OCI-LY1 (cell line): ENCODE data around the gene SWAP70.
A peak's percentile ranks its signal among the peaks of the same experiment; 100 is the strongest.

Experiments used
- H2AFZ ChIP-seq: fragments of 200-600 bp; sonication (generic), shearing (Covaris generic); 2 replicates; pipeline ENCODE4 v1.6.0; 2014; ENCODE audit warnings: antibody characterized with exemption, mild to moderate bottlenecking, low read length
- H3F3A ChIP-seq: fragments of 200-600 bp; sonication (generic), shearing (Covaris generic); 2 replicates; pipeline ENCODE4 v1.6.0; 2014; ENCODE audit warnings: mild to moderate bottlenecking, antibody characterized with exemption, low read length, moderate library complexity; ENCODE audit not compliant: insufficient read depth
- H3K27ac ChIP-seq: fragments of 200-600 bp; sonication (generic); 2 replicates; pipeline ENCODE4 v1.5.1; 2014; ENCODE audit warnings: low read length, mixed run types, mild to moderate bottlenecking, low read depth; ENCODE audit not compliant: poor library complexity, severe bottlenecking
- H3K27me3 ChIP-seq: fragments of 200-600 bp; sonication (generic); 2 replicates; pipeline ENCODE4 v1.6.0; 2014; ENCODE audit warnings: antibody characterized with exemption, mild to moderate bottlenecking, low read length, moderate library complexity; ENCODE audit not compliant: insufficient read depth
- H3K36me3 ChIP-seq: fragments of 200-600 bp; sonication (generic); 2 replicates; pipeline ENCODE4 v1.6.1; 2014; ENCODE audit warnings: mild to moderate bottlenecking, antibody characterized with exemption, low read length, moderate library complexity, mixed read lengths; ENCODE audit not compliant: insufficient read depth
- H3K4me1 ChIP-seq: fragments of 200-600 bp; sonication (generic); 2 replicates; pipeline ENCODE4 v1.5.1; 2014; ENCODE audit warnings: mild to moderate bottlenecking, low read length, moderate library complexity; ENCODE audit not compliant: insufficient read depth, severe bottlenecking
- H3K4me2 ChIP-seq: fragments of 200-600 bp; sonication (generic), shearing (Covaris generic); 2 replicates; pipeline ENCODE4 v1.6.1; 2014; ENCODE audit warnings: low read length
- H3K4me3 ChIP-seq: fragments of 200-600 bp; sonication (generic); 2 replicates; pipeline ENCODE4 v1.5.1; 2014; ENCODE audit warnings: low read length, low read depth, mild to moderate bottlenecking, mixed read lengths; ENCODE audit not compliant: poor library complexity, severe bottlenecking
- H3K79me2 ChIP-seq: fragments of 200-600 bp; shearing (Covaris generic); 2 replicates; pipeline ENCODE4 v1.6.1; 2016; ENCODE audit warnings: mixed run types, low read length, mixed read lengths; ENCODE audit not compliant: insufficient read depth
- H3K9ac ChIP-seq: fragments of 200-600 bp; sonication (generic), shearing (Covaris generic); 2 replicates; pipeline ENCODE4 v1.6.1; 2014; ENCODE audit warnings: mild to moderate bottlenecking, low read length, mixed read lengths
- H3K9me2 ChIP-seq: fragments of 200-600 bp; sonication (generic), shearing (Covaris generic); 2 replicates; pipeline ENCODE4 v1.6.1; 2014; ENCODE audit warnings: low read depth, mild to moderate bottlenecking, low read length, mixed read lengths
- H3K9me3 ChIP-seq: fragments of 200-600 bp; shearing (Covaris generic); 2 replicates; pipeline ENCODE4 v1.6.1; 2014; ENCODE audit warnings: low read length, mixed read lengths
- H4K20me1 ChIP-seq: fragments of 200-600 bp; sonication (generic), shearing (Covaris generic); 2 replicates; pipeline ENCODE4 v1.6.0; 2016; ENCODE audit warnings: mild to moderate bottlenecking, low read length; ENCODE audit not compliant: insufficient read depth
- CTCF ChIP-seq: fragments of 200-600 bp; sonication (generic), shearing (Covaris generic); IDR thresholded peaks from 2 replicates; pipeline ENCODE4 v1.5.1; 2017; ENCODE audit warnings: mild to moderate bottlenecking, antibody characterized with exemption, low read length, moderate library complexity, mixed read lengths
- EZH2 ChIP-seq: fragments of 200-600 bp; sonication (generic), shearing (Covaris generic); IDR thresholded peaks from 2 replicates; pipeline ENCODE4 v1.8.0; 2017; ENCODE audit warnings: borderline replicate concordance, mixed run types, mild to moderate bottlenecking, antibody characterized with exemption, low read length, moderate library complexity, mixed read lengths

The SWAP70 gene

GRCh38 chr11:9753021-9753420 is 89.1 kb downstream of the SWAP70 start:
- TF ChIP-seq CTCF = no peak
- TF ChIP-seq EZH2 = no peak
- Histone ChIP-seq H3K4me3 (no peak overlapping the region), H3K79me2 (no peaks in the 10 kb centered on the region), H3K9me2 (no peaks in the 10 kb centered on the region), H2AFZ (no peak overlapping the region), H3K4me2 (peak overlapping the region; percentile 4; the same call in 1 of the 2 replicates), H3K27ac (peak overlapping the region; percentile 90), H3K4me1 (peaks cover 87% of the 10 kb centered on the region), H3K9ac (peak overlapping the region; percentile 23; the same call in 1 of the 2 replicates), H3K36me3 (peaks cover 41% of the 10 kb centered on the region), H4K20me1 (no peaks in the 10 kb centered on the region), H3K27me3 (no peaks in the 10 kb centered on the region), H3K9me3 (no peaks in the 10 kb centered on the region), H3F3A (peaks cover 18% of the 10 kb centered on the region)

GRCh38 chr11:9754010-9754471 is 90.2 kb downstream of the SWAP70 start:
- TF ChIP-seq CTCF (no peak), EZH2 (no peak)
- peak overlapping the region; percentile 25; the same call in 1 of the 2 replicates for H3K4me2 ChIP-seq
- H3K27ac ChIP-seq = peak overlapping the region; percentile 90
- H3K9ac ChIP-seq = peak overlapping the region; percentile 37; the same call in 1 of the 2 replicates
- no peaks in the 10 kb centered on the region for H3K79me2 ChIP-seq
- H4K20me1 ChIP-seq = no peaks in the 10 kb centered on the region
- no peaks in the 10 kb centered on the region for H3K9me2 ChIP-seq
- H2AFZ ChIP-seq = no peak overlapping the region
- H3K4me1 ChIP-seq = peaks cover 87% of the 10 kb centered on the region
- H3K36me3 ChIP-seq = peaks cover 32% of the 10 kb centered on the region
- no peaks in the 10 kb centered on the region for H3K27me3 ChIP-seq
- peaks cover 18% of the 10 kb centered on the region for H3F3A ChIP-seq
- no peak overlapping the region for H3K4me3 ChIP-seq
- no peaks in the 10 kb centered on the region for H3K9me3 ChIP-seq

- no peaks in the 10 kb centered on the region for H3K9me3 ChIP-seq
- TF ChIP-seq EZH2 = no peak
- TF ChIP-seq CTCF = no peak
- H2AFZ ChIP-seq = no peak overlapping the region
- peak overlapping the region; percentile 90 for H3K27ac ChIP-seq
- no peaks in the 10 kb centered on the region for H3K9me2 ChIP-seq
- peak overlapping the region; percentile 25; the same call in 1 of the 2 replicates for H3K9ac ChIP-seq
- peaks cover 19% of the 10 kb centered on the region for H3K36me3 ChIP-seq
- peaks cover 18% of the 10 kb centered on the region for H3F3A ChIP-seq
- no peaks in the 10 kb centered on the region for H3K79me2 ChIP-seq
- no peaks in the 10 kb centered on the region for H3K27me3 ChIP-seq
- peak overlapping the region; percentile 98; the same call in 1 of the 2 replicates for H3K4me2 ChIP-seq
- H4K20me1 ChIP-seq = no peaks in the 10 kb centered on the region
- no peak overlapping the region for H3K4me3 ChIP-seq
- H3K4me1 ChIP-seq = peaks cover 96% of the 10 kb centered on the region
Measured at GRCh38 chr11:9755561-9756185, 91.8 kb downstream of the SWAP70 start.
